Neuronal stem cell (in vitro differentiated cells): ENCODE data around the gene RABL3.
"Not testable (repeated sequence)": the region's sequence is repeated elsewhere in the genome, so short reads cannot be mapped to it uniquely, and the experiment has no call there.

Source experiments
- DNase-seq: peaks from one replicate; pipeline ENCODE4 v3.0.0-alpha.2; 2013; ENCODE audit warnings: low spot score
- H2AFZ ChIP-seq: one replicate; pipeline ENCODE4 v1.6.1; 2013; ENCODE audit warnings: mild to moderate bottlenecking, low read length, inconsistent platforms
- H2AK5ac ChIP-seq: 2 replicates; pipeline ENCODE4 v1.6.1; 2013; ENCODE audit warnings: low read depth, mild to moderate bottlenecking, inconsistent platforms, low read length, moderate library complexity, mixed read lengths
- H2BK120ac ChIP-seq: 2 replicates; pipeline ENCODE4 v1.6.1; 2013; ENCODE audit warnings: low read depth, mild to moderate bottlenecking, inconsistent platforms, low read length, moderate library complexity, mixed read lengths
- H2BK12ac ChIP-seq: one replicate; pipeline ENCODE4 v1.6.1; 2013; ENCODE audit warnings: low read length, inconsistent platforms
- H2BK15ac ChIP-seq: 2 replicates; pipeline ENCODE4 v1.6.1; 2013; ENCODE audit warnings: mild to moderate bottlenecking, low read length, inconsistent platforms, mixed read lengths
- H2BK5ac ChIP-seq: one replicate; pipeline ENCODE4 v1.6.1; 2013; ENCODE audit warnings: inconsistent platforms, mild to moderate bottlenecking, low read length, moderate library complexity
- H3K14ac ChIP-seq: one replicate; pipeline ENCODE4 v1.6.1; 2013; ENCODE audit warnings: low read length, inconsistent platforms
- H3K18ac ChIP-seq: 2 replicates; pipeline ENCODE4 v1.6.1; 2013; ENCODE audit warnings: low read length, inconsistent platforms
- H3K23ac ChIP-seq: 2 replicates; pipeline ENCODE4 v1.6.1; 2013; ENCODE audit warnings: low read depth, mild to moderate bottlenecking, mixed read lengths, low read length, inconsistent platforms; ENCODE audit not compliant: poor library complexity
- H3K27ac ChIP-seq: replicated peaks from 3 replicates; pipeline ENCODE4 v1.5.1; 2013; ENCODE audit warnings: low read length, inconsistent platforms
- H3K27me3 ChIP-seq, 3 experiments: 2 replicates each; pipeline ENCODE4 v1.6.1; 2013; ENCODE audit warnings: low read length in 3 of 3, mild to moderate bottlenecking in 2 of 3, inconsistent platforms in 1 of 3, low read depth in 1 of 3, mixed read lengths in 1 of 3, moderate library complexity in 1 of 3; ENCODE audit not compliant: control insufficient read depth in 3 of 3, insufficient read depth in 3 of 3
- H3K36me3 ChIP-seq, 2 donors: replicated peaks in 1 of 2; 2 replicates each; pipeline ENCODE4 v1.6.1; 2013; ENCODE audit warnings: low read length in 2 of 2; ENCODE audit not compliant: control insufficient read depth in 2 of 2, insufficient read depth in 2 of 2
- H3K4ac ChIP-seq: 2 replicates; pipeline ENCODE4 v1.6.1; 2013; ENCODE audit warnings: inconsistent platforms, mild to moderate bottlenecking, low read length, moderate library complexity
- H3K4me1 ChIP-seq, 2 donors: 1 replicate in 1 of 2; 2 replicates in 1 of 2; pipeline ENCODE4 v1.6.1; 2013; ENCODE audit warnings: low read length in 2 of 2, low read depth in 1 of 2; ENCODE audit not compliant: control insufficient read depth in 2 of 2, insufficient read depth in 1 of 2
- H3K4me2 ChIP-seq: one replicate; pipeline ENCODE4 v1.6.1; 2013; ENCODE audit warnings: mild to moderate bottlenecking, low read length, inconsistent platforms; ENCODE audit not compliant: insufficient read depth, poor library complexity, severe bottlenecking
- H3K4me3 ChIP-seq, 2 donors: 2 replicates each; pipeline ENCODE4 v1.5.1; 2013; ENCODE audit warnings: low read length in 2 of 2, mild to moderate bottlenecking in 2 of 2, inconsistent platforms in 1 of 2, moderate library complexity in 1 of 2
- H3K79me1 ChIP-seq: one replicate; pipeline ENCODE4 v1.6.1; 2013; ENCODE audit warnings: low read depth, mild to moderate bottlenecking, inconsistent platforms, low read length, moderate library complexity
- H3K9ac ChIP-seq: one replicate; pipeline ENCODE4 v1.6.1; 2013; ENCODE audit warnings: mild to moderate bottlenecking, low read depth, low read length, inconsistent platforms; ENCODE audit not compliant: poor library complexity
- H3K9me3 ChIP-seq, 2 donors: replicated peaks in 1 of 2; 2 replicates each; pipeline versions ENCODE3 to v1.6.1; 2013; ENCODE audit warnings: low read length in 2 of 2, mild to moderate bottlenecking in 2 of 2, inconsistent platforms in 1 of 2, low read depth in 1 of 2, mixed read lengths in 1 of 2, moderate library complexity in 1 of 2; ENCODE audit not compliant: control insufficient read depth in 2 of 2, insufficient read depth in 1 of 2
- H4K8ac ChIP-seq: one replicate; pipeline ENCODE4 v1.6.1; 2013; ENCODE audit warnings: low read depth, mild to moderate bottlenecking, inconsistent platforms, low read length, moderate library complexity
- H4K91ac ChIP-seq: one replicate; pipeline ENCODE4 v1.6.1; 2013; ENCODE audit warnings: low read length, low read depth, mild to moderate bottlenecking, inconsistent platforms; ENCODE audit not compliant: poor library complexity
- WGBS, 2 donors: extraction: QIAGEN DNeasy Blood & Tissue Kit; methylation state at CpG; one replicate each; pipeline ENCODE4 v1.1.7; 2013; ENCODE audit warnings: missing lambda C conversion rate in 2 of 2, mixed read lengths in 1 of 2; ENCODE audit not compliant: insufficient read length in 2 of 2, insufficient replicate concordance in 1 of 2; ENCODE audit errors: extremely low coverage in 2 of 2; 5-methylcytosine and 5-hydroxymethylcytosine counted together

Gene RABL3

GRCh38 chr3:120640231-120640630 lies 102.1 kb downstream of the RABL3 start:
- Histone ChIP-seq H3K23ac (no peak overlapping the region), H3K27ac (no peak overlapping the region), H3K4me1 (peaks cover 0 to 2% of the 10 kb centered on the region in 2 donors), H3K14ac (no peak overlapping the region), H3K18ac (no peak overlapping the region), H2AFZ (no peak overlapping the region), H3K9ac (no peak overlapping the region), H3K9me3 (no peaks in the 10 kb centered on the region), H3K4me3 (no peak overlapping the region), H4K8ac (no peak overlapping the region), H3K36me3 (no peaks in the 10 kb centered on the region), H2BK12ac (no peak overlapping the region), H3K4ac (no peak overlapping the region), H3K4me2 (no peak overlapping the region), H2AK5ac (no peak overlapping the region), H3K79me1 (no peaks in the 10 kb centered on the region), H2BK5ac (no peak overlapping the region), H4K91ac (no peak overlapping the region), H3K27me3 (no peaks in the 10 kb centered on the region), H2BK15ac (no peak overlapping the region), H2BK120ac (no peak overlapping the region)
- DNase-seq = no peak
- no CpG with 5 or more reads among the region's 1 CpG for WGBS, 2 donors

GRCh38 chr3:120638820-120639219 lies 103.5 kb downstream of the RABL3 start:
- H2BK5ac ChIP-seq, H3K4me2 ChIP-seq, H3K9me3 ChIP-seq, H3K27ac ChIP-seq, H2BK15ac ChIP-seq, H3K23ac ChIP-seq, H4K8ac ChIP-seq, H3K27me3 ChIP-seq, DNase-seq, H2BK120ac ChIP-seq, H3K79me1 ChIP-seq, H3K9ac ChIP-seq, H3K4me1 ChIP-seq, H3K14ac ChIP-seq, H3K4me3 ChIP-seq, H2AK5ac ChIP-seq, H3K4ac ChIP-seq, H2AFZ ChIP-seq, H3K18ac ChIP-seq, H3K36me3 ChIP-seq, H4K91ac ChIP-seq, H2BK12ac ChIP-seq: not testable (repeated sequence)
- WGBS, 2 donors = no CpG with 5 or more reads among the region's 4 CpGs

- H3K18ac ChIP-seq = no peak overlapping the region
- no CpG with 5 or more reads among the region's 6 CpGs for WGBS, 2 donors
These were observed 104.3 kb downstream of the RABL3 start for GRCh38 chr3:120637851-120638559.

GRCh38 chr3:120636795-120637401 lies 105.4 kb downstream of the RABL3 start:
- Histone ChIP-seq H2BK12ac (no peak overlapping the region), H2AK5ac (no peak overlapping the region), H2BK120ac (no peak overlapping the region), H2AFZ (no peak overlapping the region), H3K27me3 (no peaks in the 10 kb centered on the region), H3K79me1 (no peaks in the 10 kb centered on the region), H3K23ac (no peak overlapping the region), H3K9ac (no peak overlapping the region), H2BK5ac (no peak overlapping the region), H2BK15ac (no peak overlapping the region), H3K9me3 (no peaks in the 10 kb centered on the region), H4K8ac (no peak overlapping the region), H3K4me1 (no peaks in the 10 kb centered on the region), H3K36me3 (no peaks in the 10 kb centered on the region), H3K18ac (no peak overlapping the region), H3K4me3 (no peak overlapping the region), H3K27ac (no peak overlapping the region), H3K4me2 (no peak overlapping the region), H3K14ac (no peak overlapping the region), H4K91ac (no peak overlapping the region), H3K4ac (no peak overlapping the region)
- no CpG with 5 or more reads among the region's 2 CpGs for WGBS, 2 donors
- DNase-seq = no peak

More at GRCh38 chr3:120637851-120638559, 104.3 kb downstream of the RABL3 start:
- no peak for DNase-seq
- Histone ChIP-seq H2BK12ac (no peak overlapping the region), H3K4ac (no peak overlapping the region), H2BK120ac (no peak overlapping the region), H2BK5ac (no peak overlapping the region), H2BK15ac (no peak overlapping the region), H3K4me1 (no peaks in the 10 kb centered on the region), H3K36me3 (no peaks in the 10 kb centered on the region), H3K79me1 (no peaks in the 10 kb centered on the region), H3K14ac (no peak overlapping the region), H3K23ac (no peak overlapping the region), H4K8ac (no peak overlapping the region), H3K4me3 (no peak overlapping the region), H3K27me3 (no peaks in the 10 kb centered on the region), H3K4me2 (no peak overlapping the region), H3K27ac (no peak overlapping the region), H2AK5ac (no peak overlapping the region), H3K9me3 (no peaks in the 10 kb centered on the region), H4K91ac (no peak overlapping the region), H2AFZ (no peak overlapping the region), H3K9ac (no peak overlapping the region)
